HepG2 (cell line): ENCODE data around the gene SYNGR2. TPM values are rescaled to one million over a fixed set of nuclear protein-coding genes. Genes with fewer than 3 reads are reported as not detected.

ENCODE experiments used
- ARID5B ChIP-seq: IDR thresholded peaks from 2 replicates; pipeline ENCODE4 v1.4.0; 2020; ENCODE audit warnings: mild to moderate bottlenecking, missing genetic modification reagents
- CENPT ChIP-seq: sonication (generic); formaldehyde crosslinking; IDR thresholded peaks from 2 replicates; pipeline ENCODE4 v1.8.0; 2022; ENCODE audit warnings: low read depth, mild to moderate bottlenecking, moderate library complexity, missing genetic modification reagents
- DMAP1 ChIP-seq: IDR thresholded peaks from 2 replicates; pipeline ENCODE4 v1.6.1; 2016
- DPF2 ChIP-seq: sonication (generic); formaldehyde crosslinking; IDR thresholded peaks from 2 replicates; pipeline ENCODE4 v1.4.0; 2020; ENCODE audit warnings: mild to moderate bottlenecking, low read depth, missing genetic modification reagents, borderline replicate concordance
- GPN1 ChIP-seq: sonication (generic); formaldehyde crosslinking; IDR thresholded peaks from 2 replicates; pipeline ENCODE4 v1.5.1; 2020; ENCODE audit warnings: missing genetic modification reagents, borderline replicate concordance
- HDAC1 ChIP-seq: sonication (generic); formaldehyde crosslinking; IDR thresholded peaks from 2 replicates; pipeline ENCODE4 v1.5.1; 2020; ENCODE audit warnings: mild to moderate bottlenecking, missing genetic modification reagents
- IKZF4 ChIP-seq: sonication (generic); formaldehyde crosslinking; IDR thresholded peaks from 2 replicates; pipeline ENCODE4 v1.5.1; 2020; ENCODE audit warnings: borderline replicate concordance, mild to moderate bottlenecking, low read depth, missing genetic modification reagents; ENCODE audit errors: not compliant biosample characterization
- KDM2A ChIP-seq: sonication (generic); formaldehyde crosslinking; IDR thresholded peaks from 2 replicates; pipeline ENCODE4 v1.4.0; 2020; ENCODE audit warnings: low read depth, missing genetic modification reagents, borderline replicate concordance
- MED1 ChIP-seq: sonication (generic); formaldehyde crosslinking; IDR thresholded peaks from 2 replicates; pipeline ENCODE4 v1.4.0; 2020; ENCODE audit warnings: missing genetic modification reagents
- MEIS2 ChIP-seq: sonication (generic); formaldehyde crosslinking; IDR thresholded peaks from 2 replicates; pipeline ENCODE4 v1.9.0; 2021; ENCODE audit warnings: mild to moderate bottlenecking, missing genetic modification reagents
- MLLT10 ChIP-seq: sonication (generic); formaldehyde crosslinking; IDR thresholded peaks from 2 replicates; pipeline ENCODE4 v1.4.0; 2020; ENCODE audit warnings: missing genetic modification reagents
- MLX ChIP-seq: IDR thresholded peaks from 2 replicates; pipeline ENCODE4 v1.6.1; 2016
- RFXANK ChIP-seq: IDR thresholded peaks from 2 replicates; pipeline ENCODE4 v1.6.1; 2016
- SMAD9 ChIP-seq: sonication (generic); formaldehyde crosslinking; IDR thresholded peaks from 2 replicates; pipeline ENCODE4 v1.5.1; 2020; ENCODE audit warnings: mild to moderate bottlenecking, missing genetic modification reagents
- SMC3 ChIP-seq: IDR thresholded peaks from 2 replicates; pipeline ENCODE4 v1.6.1; 2011; ENCODE audit warnings: low read length, improper control_type of control experiment
- ZBTB33 ChIP-seq: sonication (generic); formaldehyde crosslinking; IDR thresholded peaks from 2 replicates; pipeline ENCODE4 v1.4.0; 2020; ENCODE audit warnings: missing genetic modification reagents
- ZBTB8A ChIP-seq: sonication (generic); formaldehyde crosslinking; IDR thresholded peaks from 2 replicates; pipeline ENCODE4 v1.4.0; 2020; ENCODE audit warnings: mild to moderate bottlenecking, low read depth, missing genetic modification reagents, borderline replicate concordance
- ZNF549 ChIP-seq: sonication (generic); formaldehyde crosslinking; IDR thresholded peaks from 2 replicates; pipeline ENCODE4 v1.5.0; 2020; ENCODE audit warnings: missing genetic modification reagents
- ZNF574 ChIP-seq: sonication (generic); formaldehyde crosslinking; IDR thresholded peaks from 2 replicates; pipeline ENCODE4 v1.4.0; 2020; ENCODE audit warnings: missing genetic modification reagents
- ZNF644 ChIP-seq: IDR thresholded peaks from 2 replicates; pipeline ENCODE4 v1.6.1; 2016; ENCODE audit warnings: low read depth
- ZNF788 ChIP-seq: sonication (generic); formaldehyde crosslinking; IDR thresholded peaks from 2 replicates; pipeline ENCODE4 v1.5.0; 2020; ENCODE audit warnings: mild to moderate bottlenecking, missing genetic modification reagents, borderline replicate concordance
- ZZZ3 ChIP-seq: sonication (generic); formaldehyde crosslinking; IDR thresholded peaks from 2 replicates; pipeline ENCODE4 v1.4.0; 2020; ENCODE audit warnings: missing genetic modification reagents, mild to moderate bottlenecking, borderline replicate concordance
- polyA plus RNA-seq, 8 experiments: library from polyadenylated mRNA; depleted of rRNA in 3 of 8; stranded (reverse) in 7 of 8; unstranded in 1 of 8; fragments of >200 nt; fragmentation: Illumina TruSeq in 4 of 8; extraction: Trizol in 4 of 8; gene quantifications; 2 replicates each; pipeline versions ENCODE4 v1.2.1 to v1.2.3, GENCODE V29; 2011 to 2016; ENCODE audit warnings: low read depth in 4 of 8, missing spikeins in 1 of 8, mixed read lengths in 1 of 8; ENCODE audit not compliant: insufficient read depth in 1 of 8
- total RNA-seq, 5 experiments: library from RNA; depleted of rRNA; stranded (reverse); fragments of >200 nt; fragmentation: Illumina TruSeq; extraction: Trizol; gene quantifications; 2 replicates each; pipeline ENCODE4 v1.2.3, GENCODE V29; 2016; ENCODE audit warnings: low read depth in 1 of 5

SYNGR2 gene
- total and polyA plus RNA-seq, 2 of the 13 experiments (the other 11 are each of a cell fraction or from before 2014, with no cell fraction given), result 46.7 to 170 TPM

GRCh38 chr17:78214016-78214705 is 45.8 kb downstream of the SYNGR2 start, which contains the start of gene BIRC5 (continued):
- peak; percentile 95 for TF ChIP-seq ZNF574 (CRISPR knock-in tag)
- TF ChIP-seq ZNF644 (CRISPR knock-in tag), result no peak
- TF ChIP-seq IKZF4 (CRISPR knock-in tag), result peak; percentile 91
- TF ChIP-seq MLX, result peak; percentile 48
- no peak for TF ChIP-seq SMAD9 (CRISPR knock-in tag)
- no peak; the same call in 1 of the 2 replicates for TF ChIP-seq CENPT (CRISPR knock-in tag)
- peak; percentile 76 for TF ChIP-seq MED1 (CRISPR knock-in tag)
- peak; percentile 92; the same call in 1 of the 2 replicates for TF ChIP-seq ZNF788 (CRISPR knock-in tag)
- peak; percentile 64; the same call in 1 of the 2 replicates for TF ChIP-seq MEIS2
- no peak for TF ChIP-seq DPF2
- 0 out of 2 replicates have a peak, but pooled peaks have one; percentile 21 for TF ChIP-seq ZZZ3
- peak; percentile 100 for TF ChIP-seq HDAC1 (CRISPR knock-in tag)
- no peak for TF ChIP-seq MLLT10
- TF ChIP-seq ZBTB8A (CRISPR knock-in tag), result no peak
- no peak for TF ChIP-seq ZNF549
- peak; percentile 68 for TF ChIP-seq ARID5B (CRISPR knock-in tag)
- no peak for TF ChIP-seq RFXANK
- peak; percentile 51; the same call in 1 of the 2 replicates for TF ChIP-seq ZBTB33 (CRISPR knock-in tag)
- TF ChIP-seq GPN1, result no peak
- TF ChIP-seq KDM2A (CRISPR knock-in tag), result peak; percentile 96
- no peak for TF ChIP-seq SMC3
- peak; percentile 99 for TF ChIP-seq DMAP1
